Skeletal muscle satellite cell (primary cell): ENCODE results near the gene POLR2E.
"Not testable (repeated sequence)": the region's sequence is repeated elsewhere in the genome, so short reads cannot be mapped to it uniquely, and the experiment has no call there.

ENCODE experiments used
- H3K27me3 ChIP-seq: 2 replicates; pipeline ENCODE4 v1.7.0; 2013; ENCODE audit warnings: low read length; ENCODE audit not compliant: control insufficient read depth, insufficient read depth
- H3K36me3 ChIP-seq: 2 replicates; pipeline ENCODE4 v1.7.0; 2013; ENCODE audit warnings: mild to moderate bottlenecking, control low read depth, low read length; ENCODE audit not compliant: insufficient read depth
- H3K4me1 ChIP-seq: 2 replicates; pipeline ENCODE4 v1.7.0; 2013; ENCODE audit warnings: low read length; ENCODE audit not compliant: control insufficient read depth, insufficient read depth
- H3K4me2 ChIP-seq: 2 replicates; pipeline ENCODE4 v1.7.0; 2013; ENCODE audit warnings: mild to moderate bottlenecking, low read length
- H3K4me3 ChIP-seq: 2 replicates; pipeline ENCODE4 v1.7.0; 2013; ENCODE audit warnings: low read length
- H3K9ac ChIP-seq: 2 replicates; pipeline ENCODE4 v1.7.0; 2013; ENCODE audit warnings: mild to moderate bottlenecking, low read depth, low read length, moderate library complexity
- H3K9me3 ChIP-seq: replicated peaks from 2 replicates; pipeline ENCODE4 v1.7.0; 2013; ENCODE audit warnings: mild to moderate bottlenecking, control low read depth, low read length

POLR2E gene

DNA sequence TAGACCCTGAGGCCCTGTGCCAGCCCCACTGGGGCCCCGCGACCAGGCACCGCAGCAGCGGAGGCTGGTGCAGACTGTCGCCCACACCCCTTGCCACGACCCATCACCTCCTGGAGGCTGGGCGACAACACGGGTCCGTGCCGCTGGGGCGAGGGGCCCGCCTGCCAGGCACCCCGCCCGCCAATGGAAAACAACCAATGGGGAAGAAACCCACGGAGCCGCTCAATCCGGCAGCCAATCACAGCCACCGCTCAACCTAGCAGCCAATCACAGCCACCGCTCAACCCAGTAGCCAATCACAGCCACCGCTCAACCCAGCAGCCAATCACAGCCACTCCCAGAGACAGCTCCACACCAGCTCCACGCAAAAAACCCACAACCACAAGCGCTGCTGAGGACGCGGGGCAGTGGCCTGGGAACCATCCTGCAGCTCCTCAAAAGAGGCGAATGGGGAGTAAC, 38.3 kb upstream of the POLR2E start:
- Histone ChIP-seq H3K4me1 (peaks cover 34% of the 10 kb centered on the region), H3K9me3 (no peaks in the 10 kb centered on the region)

DNA sequence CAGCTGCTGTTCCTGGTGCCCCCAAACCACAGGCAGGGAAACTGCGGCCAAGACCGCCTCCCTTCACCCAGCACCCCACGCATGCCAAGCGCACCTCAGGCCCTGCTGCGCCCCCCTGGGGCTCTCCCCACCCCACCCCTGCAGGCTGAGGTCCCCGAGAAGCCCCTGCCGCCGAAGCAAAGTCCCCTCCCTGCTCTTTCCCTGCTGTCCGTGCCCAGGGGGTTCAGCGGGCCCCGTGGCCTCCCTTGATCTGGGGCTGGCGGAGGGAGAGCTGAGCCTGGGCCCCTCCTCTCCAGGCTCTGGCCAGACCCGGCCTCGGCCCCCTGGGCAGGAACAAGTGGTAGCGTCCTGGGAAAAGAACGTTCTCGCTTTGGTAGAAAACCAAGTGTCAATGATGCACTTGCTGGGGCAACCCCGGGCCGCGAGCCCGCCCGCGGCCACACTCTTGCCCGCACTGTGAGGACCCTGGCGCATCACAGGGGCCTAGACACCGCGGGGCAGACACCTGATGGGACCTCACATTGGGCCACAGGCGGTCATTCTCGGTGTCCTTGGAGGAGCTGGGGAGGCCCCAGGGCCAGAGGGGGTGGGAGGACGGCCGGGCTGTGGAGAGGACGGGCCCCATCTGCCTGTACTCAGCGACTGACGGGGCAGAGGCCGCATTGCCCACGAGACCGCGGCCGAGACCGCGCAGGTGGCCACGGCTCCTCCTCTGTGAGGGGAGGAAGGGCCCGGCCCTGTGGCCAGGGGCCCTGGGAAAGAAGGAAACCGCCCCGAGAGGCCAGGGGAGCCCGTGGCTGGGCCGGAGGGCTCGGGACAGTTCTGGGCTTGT, 37.6 kb upstream of the POLR2E start:
- H3K9ac ChIP-seq, result peak overlapping the region; percentile 99
- H3K36me3 ChIP-seq, result peaks cover 23% of the 10 kb centered on the region
- no peaks in the 10 kb centered on the region for H3K27me3 ChIP-seq
- H3K4me2 ChIP-seq, result peak overlapping the region; percentile 91
- peak overlapping the region; percentile 83 for H3K4me3 ChIP-seq
- H3K4me1 ChIP-seq, result peaks cover 37% of the 10 kb centered on the region
- no peaks in the 10 kb centered on the region for H3K9me3 ChIP-seq

More for the DNA sequence above, 38.3 kb upstream of the POLR2E start:
- peaks cover 19% of the 10 kb centered on the region for H3K36me3 ChIP-seq
- H3K4me2 ChIP-seq, result no peak overlapping the region
- no peaks in the 10 kb centered on the region for H3K27me3 ChIP-seq
- no peak overlapping the region for H3K9ac ChIP-seq
- no peak overlapping the region for H3K4me3 ChIP-seq

DNA sequence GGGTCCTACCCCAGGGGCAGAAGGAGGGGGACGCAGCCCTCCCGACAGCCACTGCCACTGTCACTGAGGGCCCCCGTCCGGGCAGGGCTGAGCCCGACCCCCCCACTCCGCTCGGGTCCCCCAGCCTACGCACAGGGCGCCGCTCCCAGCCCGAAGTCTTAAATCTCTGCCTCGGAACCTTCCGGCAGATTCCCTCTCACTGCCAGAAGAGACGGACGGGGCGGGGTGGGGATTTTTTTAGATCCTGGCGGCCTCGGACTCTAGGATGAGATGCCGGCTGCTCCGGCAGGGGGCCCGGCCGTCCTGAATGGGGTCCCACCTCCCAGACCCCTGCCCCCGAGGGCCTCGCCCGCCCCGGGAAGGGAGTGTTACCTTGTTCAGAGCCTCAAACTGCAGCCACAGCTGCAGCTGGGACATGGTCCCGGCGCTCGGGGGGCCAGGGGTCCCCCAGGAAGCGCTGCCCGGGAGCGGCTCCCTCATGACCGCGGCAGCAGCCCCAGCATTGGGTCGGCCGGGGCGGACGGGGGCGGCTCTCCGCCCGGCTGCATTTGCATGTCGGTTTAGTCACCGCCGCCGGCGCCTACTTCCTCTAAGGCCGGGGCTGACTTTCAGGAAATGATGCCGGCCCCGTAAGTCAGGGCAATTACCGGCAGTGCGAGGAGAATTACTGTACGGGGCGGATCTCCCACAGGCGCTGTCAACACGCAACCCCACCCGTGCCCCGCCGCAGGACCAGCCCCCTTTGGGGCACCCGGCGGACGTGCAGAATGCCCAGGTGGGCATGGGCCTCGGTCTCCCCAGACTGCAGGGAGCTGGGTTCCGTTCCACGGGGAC, 36.8 kb upstream of the POLR2E start:
- peak overlapping the region; percentile 91 for H3K4me2 ChIP-seq
- H3K27me3 ChIP-seq, result no peaks in the 10 kb centered on the region
- H3K4me1 ChIP-seq, result peaks cover 44% of the 10 kb centered on the region
- peak overlapping the region; percentile 99 for H3K9ac ChIP-seq
- H3K36me3 ChIP-seq, result peaks cover 31% of the 10 kb centered on the region
- peak overlapping the region; percentile 83 for H3K4me3 ChIP-seq
- H3K9me3 ChIP-seq, result no peaks in the 10 kb centered on the region

DNA sequence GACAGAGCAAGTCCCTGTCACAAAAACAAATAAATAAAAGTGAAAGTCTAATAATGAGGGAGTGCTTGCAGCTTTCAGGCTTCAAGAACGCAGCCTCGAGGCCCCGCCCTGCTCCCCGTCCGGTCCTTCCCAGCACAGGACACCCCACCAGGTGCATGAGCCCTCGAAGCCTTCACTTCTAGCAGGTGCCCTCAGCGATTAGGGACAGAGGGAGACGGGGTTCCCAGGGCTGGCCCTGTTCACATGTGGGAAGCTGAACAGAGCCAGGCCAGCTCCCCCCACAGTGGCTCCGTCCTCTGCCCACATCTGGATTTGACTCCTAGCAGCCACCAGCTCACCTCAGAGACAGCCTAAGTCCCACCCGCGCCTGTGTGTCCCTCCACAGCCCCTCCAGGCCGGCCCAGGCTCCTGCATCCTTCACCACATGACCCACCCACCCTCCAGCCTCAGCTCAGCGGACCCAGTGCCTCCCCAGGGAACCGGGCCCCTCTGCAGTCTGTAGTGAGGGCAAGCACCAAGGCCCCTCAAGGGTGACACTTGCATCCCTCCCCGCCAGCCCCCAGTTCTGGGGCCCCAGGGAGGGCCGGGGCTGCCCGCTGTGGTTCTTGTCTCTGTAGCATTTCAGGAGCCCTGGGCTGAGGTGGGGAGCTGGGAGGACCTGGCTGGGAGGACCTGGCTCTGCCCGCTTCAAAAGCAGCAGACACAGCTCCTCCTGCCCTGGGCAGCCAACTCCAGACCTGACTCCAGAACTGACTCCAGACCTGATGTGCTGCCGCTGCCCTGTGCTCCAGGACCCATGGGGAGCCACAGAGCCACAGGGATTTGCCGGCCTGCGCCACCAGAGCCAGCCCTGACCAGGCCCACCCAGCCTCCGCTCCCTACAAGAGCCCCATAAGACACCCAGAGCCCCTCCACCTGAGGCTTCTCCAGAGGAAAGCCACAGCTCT, 35.9 kb upstream of the POLR2E start:
- peaks cover 53% of the 10 kb centered on the region for H3K4me1 ChIP-seq

DNA sequence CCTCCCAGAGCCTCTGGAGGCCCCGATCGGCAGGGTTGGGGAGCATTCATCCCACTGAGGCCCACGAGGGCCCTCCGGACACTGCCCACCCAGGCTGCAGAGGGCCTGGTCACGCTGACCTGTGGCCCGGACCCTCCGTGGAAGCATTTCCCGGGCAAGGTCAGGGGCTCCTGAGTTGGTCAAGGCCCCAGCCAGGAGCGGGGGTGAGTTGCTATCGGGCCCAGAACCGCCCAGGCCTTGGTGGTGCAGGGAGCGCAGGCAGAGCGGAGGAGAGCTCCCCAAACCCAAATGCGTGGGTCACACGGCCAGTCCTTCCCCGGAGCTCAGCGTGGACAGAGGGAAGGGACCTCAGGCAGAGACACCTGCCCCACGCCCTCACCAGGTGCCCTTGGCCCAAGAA, 34.4 kb upstream of the POLR2E start:
- Histone ChIP-seq H3K9me3 (no peaks in the 10 kb centered on the region), H3K4me2 (peak overlapping the region; percentile 91), H3K36me3 (peaks cover 45% of the 10 kb centered on the region), H3K4me1 (peaks cover 59% of the 10 kb centered on the region), H3K27me3 (no peaks in the 10 kb centered on the region), H3K4me3 (no peak overlapping the region), H3K9ac (no peak overlapping the region)

More for the DNA sequence above, 35.9 kb upstream of the POLR2E start:
- Histone ChIP-seq H3K4me2 (peak overlapping the region; percentile 91), H3K36me3 (peaks cover 38% of the 10 kb centered on the region), H3K4me3 (peak overlapping the region; percentile 83), H3K27me3 (no peaks in the 10 kb centered on the region), H3K9me3 (no peaks in the 10 kb centered on the region), H3K9ac (peak overlapping the region; percentile 99)

DNA sequence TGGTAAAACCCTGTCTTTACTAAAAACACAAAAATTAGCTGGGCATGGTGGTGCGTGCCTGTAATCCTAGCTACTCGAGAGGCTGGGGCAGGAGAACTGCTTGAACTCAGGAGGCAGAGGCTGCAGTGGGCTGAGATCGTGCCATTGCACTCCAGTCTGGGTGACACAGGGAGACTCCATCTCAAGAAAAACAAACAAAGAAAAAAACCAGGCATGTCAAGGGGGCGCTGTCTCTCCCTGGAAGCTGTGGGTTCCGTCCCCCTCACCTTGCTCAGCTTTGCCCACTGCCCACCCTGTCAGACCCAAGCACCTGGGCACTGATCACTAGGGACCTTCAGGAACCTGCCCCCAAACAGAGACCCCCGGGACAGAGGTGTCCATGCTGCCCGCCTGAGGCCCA, 33.9 kb upstream of the POLR2E start:
- H3K27me3 ChIP-seq, H3K9me3 ChIP-seq, H3K4me3 ChIP-seq, H3K4me2 ChIP-seq, H3K9ac ChIP-seq: not testable (repeated sequence)
- peaks cover 45% of the 10 kb centered on the region for H3K36me3 ChIP-seq
- H3K4me1 ChIP-seq, result peaks cover 56% of the 10 kb centered on the region

DNA sequence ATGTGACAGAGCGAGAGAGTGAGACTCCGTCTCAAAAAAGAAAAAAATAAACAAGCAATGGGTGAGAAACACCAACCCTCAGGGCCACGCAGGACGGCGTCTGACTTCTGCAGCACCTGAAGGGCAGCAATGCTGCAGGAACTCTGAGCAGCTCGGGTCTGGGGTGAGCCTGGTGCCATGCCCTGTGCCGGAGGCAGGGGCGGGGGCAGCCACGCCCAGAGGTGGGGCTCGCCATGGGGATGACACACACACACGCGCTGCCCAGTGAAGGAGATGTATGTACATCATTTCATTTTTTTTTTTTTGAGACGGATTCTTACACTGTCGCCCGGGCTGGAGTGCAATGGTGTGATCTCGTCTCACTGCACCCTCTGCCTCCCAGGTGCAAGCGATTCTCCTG, 32.9 kb upstream of the POLR2E start:
- Histone ChIP-seq H3K4me3 (no peak overlapping the region), H3K27me3 (no peaks in the 10 kb centered on the region), H3K36me3 (peaks cover 50% of the 10 kb centered on the region), H3K9me3 (no peaks in the 10 kb centered on the region), H3K4me2 (no peak overlapping the region), H3K9ac (no peak overlapping the region), H3K4me1 (peaks cover 51% of the 10 kb centered on the region)

DNA sequence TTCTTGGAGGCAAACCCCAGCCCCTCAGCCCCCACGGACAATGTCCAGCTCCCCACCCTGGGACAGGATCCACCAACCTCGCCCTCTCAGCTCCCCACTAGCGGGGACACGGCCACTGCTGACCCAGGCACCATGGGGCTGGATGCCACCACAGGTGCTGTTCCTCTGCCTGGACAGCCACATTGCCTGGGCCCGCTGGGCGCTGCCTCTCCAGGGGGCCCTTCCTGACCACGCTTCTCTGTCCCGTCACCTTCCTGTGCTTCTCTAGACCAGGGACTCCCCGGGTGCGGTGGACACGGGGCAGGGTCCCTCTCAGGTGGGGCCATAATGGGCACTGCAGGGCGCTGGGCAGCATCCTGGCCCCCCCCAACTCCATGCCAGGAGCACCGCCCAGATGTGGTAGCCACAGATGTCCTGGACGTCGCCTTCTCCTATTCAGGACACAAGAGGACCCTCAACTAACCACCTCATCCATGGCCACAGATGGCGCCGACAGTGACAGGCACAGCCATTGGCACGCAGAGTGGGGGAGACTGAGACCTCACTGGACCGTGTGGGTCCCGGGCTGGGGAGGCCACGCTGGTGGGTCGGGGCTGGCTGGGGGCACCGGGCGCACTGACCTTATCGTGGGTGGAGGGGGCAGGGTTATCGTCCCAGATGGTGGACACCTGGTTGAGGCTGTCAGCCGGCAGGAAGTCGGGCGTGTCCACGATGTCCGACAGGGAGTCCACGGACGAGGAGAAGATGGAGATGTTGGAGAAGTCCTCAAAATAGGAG, 32.0 kb upstream of the POLR2E start:
- H3K4me1 ChIP-seq, result peaks cover 42% of the 10 kb centered on the region
- H3K4me2 ChIP-seq, result no peak overlapping the region
- no peaks in the 10 kb centered on the region for H3K9me3 ChIP-seq
- H3K4me3 ChIP-seq, result no peak overlapping the region
- H3K27me3 ChIP-seq, result no peaks in the 10 kb centered on the region
- peak overlapping the region; percentile 67 for H3K9ac ChIP-seq
- peaks cover 57% of the 10 kb centered on the region for H3K36me3 ChIP-seq

DNA sequence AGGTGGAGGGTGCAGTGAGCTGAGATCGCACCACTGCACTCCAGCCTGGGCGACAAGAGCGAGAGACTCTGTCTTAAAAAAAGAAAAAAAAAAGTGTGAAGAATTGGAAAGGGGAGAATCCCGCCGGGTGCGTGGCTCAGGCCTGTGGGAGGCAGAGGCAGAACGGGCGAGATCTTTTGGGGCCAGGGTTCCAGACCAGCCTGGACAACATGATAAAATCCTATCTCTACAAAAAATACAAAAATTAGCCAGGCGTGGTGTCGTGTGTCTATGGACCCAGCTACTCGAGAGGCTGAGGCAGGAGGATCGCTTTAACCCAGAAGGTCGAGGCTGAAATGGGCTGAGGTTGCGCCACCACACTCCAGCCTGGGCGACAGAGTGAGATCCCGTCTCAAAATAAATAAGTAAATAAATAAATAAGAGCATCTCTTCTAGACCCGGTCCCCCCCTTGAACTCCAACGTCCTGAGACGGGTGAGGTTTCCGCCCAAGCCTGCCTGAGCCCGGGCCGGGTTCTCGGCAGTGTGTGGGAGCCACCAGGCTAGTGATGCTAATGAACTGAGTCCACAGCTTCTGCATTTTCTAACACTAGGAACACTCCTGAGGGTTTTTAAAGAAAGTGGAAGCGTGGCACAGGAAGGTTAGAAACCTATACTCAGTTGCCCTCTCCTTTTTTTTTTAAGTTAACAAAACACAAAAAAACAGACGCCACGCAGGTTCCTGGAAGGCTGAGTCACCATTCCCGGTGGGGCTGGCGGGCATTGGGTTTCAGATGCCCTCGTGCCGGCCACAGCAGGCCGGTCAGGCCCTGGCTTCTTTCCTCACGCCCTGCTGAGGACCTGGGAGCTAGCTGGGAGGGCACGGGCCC, 30.7 kb upstream of the POLR2E start:
- Histone ChIP-seq H3K9ac (peak overlapping the region; percentile 67), H3K4me1 (peaks cover 38% of the 10 kb centered on the region), H3K36me3 (peaks cover 69% of the 10 kb centered on the region), H3K9me3 (no peaks in the 10 kb centered on the region), H3K4me3 (no peak overlapping the region), H3K4me2 (peak overlapping the region; percentile 44), H3K27me3 (no peaks in the 10 kb centered on the region)
